ENCODE measurements around the gene FNDC11.

- no peak for TF ChIP-seq CTCF (IDR thresholded peaks at IDR 0.05; ENCODE audit: insufficient read depth, low read length)
- TF ChIP-seq POLR2AphosphoS5 (IDR thresholded peaks at IDR 0.05; ENCODE audit: low read depth): no peak
Observed at GRCh38 chr20:63590218-63591146, 36.5 kb downstream of the FNDC11 start.
